Keratinocyte (primary cell): ENCODE measurements around the gene KCNH8. TPM values are rescaled to one million over a fixed set of nuclear protein-coding genes. Genes with fewer than 3 reads are reported as not detected.

Experiments
- DNase-seq: peaks from one replicate; pipeline ENCODE4 v3.0.0-alpha.2; 2011; ENCODE audit warnings: low read depth, missing footprints, low spot score
- FAIRE-seq: peaks from 2 replicates; lab custom pipeline; 2011; peaks lifted over from hg19 to GRCh38; lab: Jason Lieb, UNC
- H2AFZ ChIP-seq: 2 replicates; pipeline ENCODE4 v1.6.0; 2012; ENCODE audit warnings: low read length, control low read depth, inconsistent platforms; ENCODE audit not compliant: control insufficient read depth
- H3K27ac ChIP-seq: 2 replicates; pipeline ENCODE4 v1.5.1; 2011; ENCODE audit warnings: low read length; ENCODE audit not compliant: control insufficient read depth, insufficient read depth
- H3K27me3 ChIP-seq: 3 replicates; pipeline ENCODE4 v1.6.0; 2011; ENCODE audit warnings: low read length; ENCODE audit not compliant: control insufficient read depth, insufficient read depth; ENCODE audit errors: extremely low read depth
- H3K36me3 ChIP-seq, 2 experiments: 2 replicates in 1 of 2; 3 replicates in 1 of 2; pipeline ENCODE4 v1.5.1; 2011; ENCODE audit warnings: low read length in 2 of 2, mild to moderate bottlenecking in 1 of 2; ENCODE audit not compliant: control insufficient read depth in 2 of 2, insufficient read depth in 2 of 2; ENCODE audit errors: extremely low read depth in 1 of 2
- H3K4me1 ChIP-seq: 3 replicates; pipeline ENCODE4 v1.5.1; 2011; ENCODE audit warnings: low read length; ENCODE audit not compliant: control insufficient read depth, insufficient read depth; ENCODE audit errors: extremely low read depth
- H3K4me2 ChIP-seq: 3 replicates; pipeline ENCODE4 v1.6.0; 2011; ENCODE audit warnings: low read depth, low read length; ENCODE audit not compliant: control insufficient read depth, insufficient read depth; ENCODE audit errors: extremely low read depth
- H3K4me3 ChIP-seq, 3 experiments: fragments of 200-600 bp in 1 of 3; sonication (generic) in 1 of 3; 2 replicates in 2 of 3; 3 replicates in 1 of 3; pipeline ENCODE4 v1.5.1; 2011 to 2016; ENCODE audit warnings: low read length in 3 of 3, mild to moderate bottlenecking in 3 of 3, control low read depth in 2 of 3, inconsistent platforms in 1 of 3, low read depth in 1 of 3, mixed read lengths in 1 of 3, mixed run types in 1 of 3, moderate library complexity in 1 of 3; ENCODE audit not compliant: control insufficient read depth in 2 of 3, insufficient read depth in 2 of 3; ENCODE audit errors: extremely low read depth in 1 of 3
- H3K79me2 ChIP-seq: 2 replicates; pipeline ENCODE4 v1.6.0; 2012; ENCODE audit warnings: low read length; ENCODE audit not compliant: control insufficient read depth, insufficient read depth
- H3K9ac ChIP-seq: 3 replicates; pipeline ENCODE4 v1.6.0; 2011; ENCODE audit warnings: low read length; ENCODE audit not compliant: control insufficient read depth, insufficient read depth; ENCODE audit errors: extremely low read depth
- H3K9me1 ChIP-seq: 3 replicates; pipeline ENCODE4 v1.6.0; 2011; ENCODE audit warnings: low read length; ENCODE audit not compliant: control insufficient read depth, insufficient read depth; ENCODE audit errors: extremely low read depth
- H3K9me3 ChIP-seq: 2 replicates; pipeline ENCODE4 v1.5.1; 2012; ENCODE audit warnings: low read depth, low read length; ENCODE audit not compliant: control insufficient read depth
- H4K20me1 ChIP-seq: 3 replicates; pipeline ENCODE4 v1.6.0; 2011; ENCODE audit warnings: low read length; ENCODE audit not compliant: control insufficient read depth, insufficient read depth; ENCODE audit errors: extremely low read depth
- EZH2 ChIP-seq: IDR thresholded peaks from one replicate; pipeline ENCODE4 v1.6.1; 2012; ENCODE audit warnings: inconsistent platforms, mild to moderate bottlenecking, low read length, moderate library complexity
- dilution Hi-C: fragments of 300-500 bp; cut with MboI; formaldehyde crosslinking; loops from one replicate; pipeline ENCODE4 v1.7.0; 2020; ENCODE audit warnings: low sequenced_read_pairs; ENCODE audit not compliant: extremely low pct_ligation_motif_present
- polyA plus RNA-seq, 5 experiments: library from polyadenylated mRNA; depleted of rRNA in 3 of 5; stranded (reverse) in 3 of 5; stranded (forward) in 1 of 5; unstranded in 1 of 5; fragments of >200 nt; gene quantifications; 1 replicate in 1 of 5; 2 replicates in 3 of 5; 3 replicates in 1 of 5; pipeline versions ENCODE4 v1.2.1 to v1.2.3, GENCODE V29; 2011 to 2012; ENCODE audit warnings: missing spikeins in 2 of 5, low read depth in 1 of 5, low replicate concordance in 1 of 5
- TF ChIP-seq, protein P1 (sequence below), 3 experiments: IDR thresholded peaks in 1 of 3; conservative IDR thresholded peaks in 1 of 3; optimal IDR thresholded peaks in 1 of 3; 2 replicates in 2 of 3; 3 replicates in 1 of 3; pipeline versions ENCODE3 to v1.5.1; 2011; ENCODE audit warnings: low read length in 3 of 3, mild to moderate bottlenecking in 3 of 3, moderate library complexity in 2 of 3, control low read depth in 1 of 3, inconsistent platforms in 1 of 3; ENCODE audit not compliant: insufficient read depth in 2 of 3; ENCODE audit errors: extremely low read depth in 1 of 3

The KCNH8 gene
- polyA plus RNA-seq, 1 donor (not counting 4 experiments of a cell fraction or from before 2014, with no cell fraction given) = not detected

- Histone ChIP-seq H4K20me1 (no peaks in the 10 kb centered on the region), H3K27me3 (no peaks in the 10 kb centered on the region), H3K9ac (no peak overlapping the region), H3K79me2 (no peaks in the 10 kb centered on the region), H3K27ac (no peak overlapping the region), H3K4me3 (no peak overlapping the region), H3K4me2 (no peak overlapping the region), H2AFZ (no peak overlapping the region), H3K36me3 (no peaks in the 10 kb centered on the region), H3K9me1 (no peaks in the 10 kb centered on the region), H3K4me1 (no peaks in the 10 kb centered on the region), H3K9me3 (no peaks in the 10 kb centered on the region)
- TF ChIP-seq, protein P1, sequence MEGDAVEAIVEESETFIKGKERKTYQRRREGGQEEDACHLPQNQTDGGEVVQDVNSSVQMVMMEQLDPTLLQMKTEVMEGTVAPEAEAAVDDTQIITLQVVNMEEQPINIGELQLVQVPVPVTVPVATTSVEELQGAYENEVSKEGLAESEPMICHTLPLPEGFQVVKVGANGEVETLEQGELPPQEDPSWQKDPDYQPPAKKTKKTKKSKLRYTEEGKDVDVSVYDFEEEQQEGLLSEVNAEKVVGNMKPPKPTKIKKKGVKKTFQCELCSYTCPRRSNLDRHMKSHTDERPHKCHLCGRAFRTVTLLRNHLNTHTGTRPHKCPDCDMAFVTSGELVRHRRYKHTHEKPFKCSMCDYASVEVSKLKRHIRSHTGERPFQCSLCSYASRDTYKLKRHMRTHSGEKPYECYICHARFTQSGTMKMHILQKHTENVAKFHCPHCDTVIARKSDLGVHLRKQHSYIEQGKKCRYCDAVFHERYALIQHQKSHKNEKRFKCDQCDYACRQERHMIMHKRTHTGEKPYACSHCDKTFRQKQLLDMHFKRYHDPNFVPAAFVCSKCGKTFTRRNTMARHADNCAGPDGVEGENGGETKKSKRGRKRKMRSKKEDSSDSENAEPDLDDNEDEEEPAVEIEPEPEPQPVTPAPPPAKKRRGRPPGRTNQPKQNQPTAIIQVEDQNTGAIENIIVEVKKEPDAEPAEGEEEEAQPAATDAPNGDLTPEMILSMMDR (optimal IDR thresholded peaks at IDR 0.05 in 1 of 3, IDR thresholded peaks at IDR 0.05 in 1 of 3, conservative IDR thresholded peaks at IDR 0.05 in 1 of 3; ENCODE audit: extremely low read depth in 1 of 3, insufficient read depth in 2 of 3, low read length in 3 of 3) = no peak
- no peak for TF ChIP-seq EZH2
- dilution Hi-C loops = no loop called here
- FAIRE-seq (no peak), DNase-seq (no peak)
These were observed 78.2 kb downstream of the KCNH8 start for GRCh38 chr3:19226479-19226878.

DNA sequence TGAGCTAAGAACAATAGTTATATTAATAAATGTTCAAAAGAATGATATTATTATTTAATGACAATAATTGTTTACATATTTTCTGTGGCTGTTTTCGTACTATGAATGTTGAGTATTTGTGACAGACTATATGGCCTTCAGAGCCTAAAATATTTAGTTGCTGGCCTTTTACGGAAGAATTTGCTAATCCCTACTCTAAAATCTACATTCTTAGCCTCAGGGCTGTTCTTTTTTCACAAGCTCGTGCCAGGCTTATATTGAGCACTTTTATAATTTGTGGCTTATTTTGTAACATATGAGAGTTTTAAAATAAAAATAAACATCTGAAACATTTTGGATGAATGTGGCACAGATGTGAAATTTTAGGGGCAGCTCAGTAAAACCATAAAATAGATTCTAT lies 79.9 kb downstream of the KCNH8 start:
- dilution Hi-C loops = no loop called here
- FAIRE-seq (no peak), DNase-seq (no peak)
- H3K79me2 ChIP-seq = no peaks in the 10 kb centered on the region
- H3K27me3 ChIP-seq = no peaks in the 10 kb centered on the region
- no peak overlapping the region for H2AFZ ChIP-seq
- H3K9me3 ChIP-seq = no peaks in the 10 kb centered on the region
- H3K4me2 ChIP-seq = no peak overlapping the region
- TF ChIP-seq EZH2 = no peak
- TF ChIP-seq, protein P1 (optimal IDR thresholded peaks at IDR 0.05 in 1 of 3, IDR thresholded peaks at IDR 0.05 in 1 of 3, conservative IDR thresholded peaks at IDR 0.05 in 1 of 3; ENCODE audit: extremely low read depth in 1 of 3, insufficient read depth in 2 of 3, low read length in 3 of 3) = no peak
- H4K20me1 ChIP-seq = no peaks in the 10 kb centered on the region
- H3K27ac ChIP-seq = no peak overlapping the region
- no peak overlapping the region for H3K9ac ChIP-seq
- no peaks in the 10 kb centered on the region for H3K36me3 ChIP-seq
- H3K4me1 ChIP-seq = no peaks in the 10 kb centered on the region
- no peak overlapping the region for H3K4me3 ChIP-seq
- H3K9me1 ChIP-seq = no peaks in the 10 kb centered on the region
